ENCODE measurements around the gene KIF2C. TPM values are rescaled to one million over a fixed set of nuclear protein-coding genes. Genes with fewer than 3 reads are reported as not detected.

The KIF2C gene
- total RNA-seq, 1 donor from 2014 or later = 68.7 TPM

Other genes starting within 250 kb of the KIF2C start
- gene TMEM53, start 65.4 kb upstream of the KIF2C start, total RNA-seq = 4.3 and 6.6 TPM in 2 replicates
- 95.3 and 99.8 TPM in 2 replicates for gene ARMH1, start 65.1 kb upstream of the KIF2C start, total RNA-seq
- gene RNU5D-1, start 8.7 kb upstream of the KIF2C start, total RNA-seq = not detected in 2 replicates
- 2,172 and 2,226 TPM in 2 replicates for gene RPS8, start 35.7 kb downstream of the KIF2C start, total RNA-seq
- 0.47 and 0.54 TPM in 2 replicates for gene BEST4, start 48.3 kb downstream of the KIF2C start, total RNA-seq
- 208 and 211 TPM in 2 replicates for gene PLK3, start 60.5 kb downstream of the KIF2C start, total RNA-seq
- 0.44 TPM in 1 of 2 replicates, not detected in the other for gene DYNLT4, start 67.5 kb downstream of the KIF2C start, total RNA-seq
- 22.6 and 24.1 TPM in 2 replicates for gene BTBD19, start 68.7 kb downstream of the KIF2C start, total RNA-seq
- 1.3 and 1.5 TPM in 2 replicates for gene PTCH2, start 103.4 kb downstream of the KIF2C start, total RNA-seq
- gene EIF2B3, start 246.8 kb downstream of the KIF2C start, total RNA-seq = 56.0 and 60.4 TPM in 2 replicates